ENCODE data around the gene FGD6.

Gene FGD6

DNA sequence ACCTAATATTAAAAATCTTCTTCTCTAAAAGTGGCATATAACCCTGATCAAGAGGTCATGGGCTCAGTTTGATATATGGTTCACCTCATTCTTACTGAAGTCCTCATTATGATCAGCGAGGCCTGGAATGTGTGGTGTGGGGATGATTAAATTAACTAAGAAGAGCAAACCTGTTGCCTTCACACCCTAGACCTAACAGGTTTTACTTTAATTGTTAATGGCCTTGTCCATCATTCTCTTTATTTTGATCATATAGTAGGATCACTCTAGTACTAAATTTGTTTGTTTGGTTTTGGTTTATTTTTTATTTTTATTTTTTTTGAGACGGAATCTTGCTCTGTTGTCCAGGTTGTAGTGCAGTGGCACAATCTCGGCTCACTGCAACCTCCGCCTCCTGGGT lies 43.8 kb upstream of the FGD6 start:
- Histone ChIP-seq H3K4me2 (ENCODE audit: insufficient read depth, low read length, poor library complexity, severe bottlenecking) (no peak overlapping the region), H4K91ac (ENCODE audit: low read depth, low read length, poor library complexity) (no peak overlapping the region), H3K27ac (replicated peaks; ENCODE audit: low read length) (no peak overlapping the region), H3K4me1 (ENCODE audit: control insufficient read depth in 2 of 2, insufficient read depth in 1 of 2, low read depth in 1 of 2, low read length in 2 of 2) (no peaks in the 10 kb centered on the region), H2BK5ac (ENCODE audit: low read length) (no peak overlapping the region), H3K23ac (ENCODE audit: low read depth, low read length, poor library complexity) (no peak overlapping the region), H3K27me3 (ENCODE audit: control insufficient read depth in 3 of 3, insufficient read depth in 3 of 3, low read depth in 1 of 3, low read length in 3 of 3) (no peaks in the 10 kb centered on the region), H4K8ac (ENCODE audit: low read depth, low read length) (no peak overlapping the region), H3K9me3 (replicated peaks in 1 of 2; ENCODE audit: control insufficient read depth in 2 of 2, insufficient read depth in 1 of 2, low read depth in 1 of 2, low read length in 2 of 2) (no peaks in the 10 kb centered on the region), H3K18ac (ENCODE audit: low read length) (no peak overlapping the region), H3K14ac (ENCODE audit: low read length) (no peak overlapping the region), H3K79me1 (ENCODE audit: low read depth, low read length) (no peaks in the 10 kb centered on the region), H3K36me3 (replicated peaks in 1 of 2; ENCODE audit: control insufficient read depth in 2 of 2, insufficient read depth in 2 of 2, low read length in 2 of 2) (peaks cover 7 to 99% of the 10 kb centered on the region in 2 donors), H3K4me3 (ENCODE audit: low read length in 2 of 2) (no peak overlapping the region), H2AFZ (ENCODE audit: low read length) (no peak overlapping the region), H2BK15ac (ENCODE audit: low read length) (no peak overlapping the region), H3K4ac (ENCODE audit: low read length) (no peak overlapping the region), H3K9ac (ENCODE audit: low read depth, low read length, poor library complexity) (no peak overlapping the region), H2BK120ac (ENCODE audit: low read depth, low read length) (no peak overlapping the region), H2BK12ac (ENCODE audit: low read length) (no peak overlapping the region), H2AK5ac (ENCODE audit: low read depth, low read length) (no peak overlapping the region)
- WGBS, 2 donors (ENCODE audit: extremely low coverage in 2 of 2, insufficient read length in 2 of 2, insufficient replicate concordance in 1 of 2), result no CpG with 5 or more reads among the region's 4 CpGs
- no peak for DNase-seq (ENCODE audit: low spot score)

GRCh38 chr12:95259368-95259767 lies 42.1 kb upstream of the FGD6 start:
- Histone ChIP-seq H2BK12ac (ENCODE audit: low read length) (no peak overlapping the region), H3K18ac (ENCODE audit: low read length) (no peak overlapping the region), H3K4me1 (ENCODE audit: control insufficient read depth in 2 of 2, insufficient read depth in 1 of 2, low read depth in 1 of 2, low read length in 2 of 2) (no peaks in the 10 kb centered on the region), H3K14ac (ENCODE audit: low read length) (no peak overlapping the region), H2AFZ (ENCODE audit: low read length) (no peak overlapping the region), H2BK15ac (ENCODE audit: low read length) (no peak overlapping the region), H2BK120ac (ENCODE audit: low read depth, low read length) (no peak overlapping the region), H2AK5ac (ENCODE audit: low read depth, low read length) (no peak overlapping the region), H3K4ac (ENCODE audit: low read length) (no peak overlapping the region), H3K4me2 (ENCODE audit: insufficient read depth, low read length, poor library complexity, severe bottlenecking) (no peak overlapping the region), H3K27me3 (ENCODE audit: control insufficient read depth in 3 of 3, insufficient read depth in 3 of 3, low read depth in 1 of 3, low read length in 3 of 3) (no peaks in the 10 kb centered on the region), H4K91ac (ENCODE audit: low read depth, low read length, poor library complexity) (no peak overlapping the region), H3K27ac (replicated peaks; ENCODE audit: low read length) (no peak overlapping the region), H3K4me3 (ENCODE audit: low read length in 2 of 2) (no peak overlapping the region), H2BK5ac (ENCODE audit: low read length) (no peak overlapping the region), H3K9ac (ENCODE audit: low read depth, low read length, poor library complexity) (no peak overlapping the region), H4K8ac (ENCODE audit: low read depth, low read length) (no peak overlapping the region), H3K23ac (ENCODE audit: low read depth, low read length, poor library complexity) (no peak overlapping the region), H3K36me3 (replicated peaks in 1 of 2; ENCODE audit: control insufficient read depth in 2 of 2, insufficient read depth in 2 of 2, low read length in 2 of 2) (peaks cover 6 to 99% of the 10 kb centered on the region in 2 donors), H3K79me1 (ENCODE audit: low read depth, low read length) (no peaks in the 10 kb centered on the region), H3K9me3 (replicated peaks in 1 of 2; ENCODE audit: control insufficient read depth in 2 of 2, insufficient read depth in 1 of 2, low read depth in 1 of 2, low read length in 2 of 2) (no peaks in the 10 kb centered on the region)
- no CpG with 5 or more reads among the region's 1 CpG for WGBS, 2 donors (ENCODE audit: extremely low coverage in 2 of 2, insufficient read length in 2 of 2, insufficient replicate concordance in 1 of 2)
- no peak for DNase-seq (ENCODE audit: low spot score)

DNA sequence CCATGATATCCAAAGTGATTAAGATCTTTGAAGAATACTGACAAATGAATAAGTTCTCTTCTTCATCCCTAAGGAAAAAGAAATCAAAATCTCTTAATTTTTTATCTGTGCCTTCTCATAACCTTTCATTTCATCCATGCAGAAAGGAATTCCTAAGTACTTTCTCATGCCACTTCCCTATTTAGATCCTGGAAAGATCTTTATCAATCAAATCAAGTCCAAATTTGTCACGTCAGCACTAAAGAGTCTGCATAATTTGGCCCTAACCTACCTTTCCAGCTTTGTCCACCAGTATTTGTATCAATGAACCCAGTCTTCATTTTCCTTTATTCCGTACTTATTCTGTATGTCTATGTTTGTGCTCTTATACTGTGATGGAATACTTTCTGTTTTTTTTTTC lies 41.5 kb upstream of the FGD6 start:
- H2AFZ ChIP-seq (ENCODE audit: low read length), result no peak overlapping the region
- no peak overlapping the region for H3K18ac ChIP-seq (ENCODE audit: low read length)
- H4K8ac ChIP-seq (ENCODE audit: low read depth, low read length), result no peak overlapping the region
- peaks cover 6 to 99% of the 10 kb centered on the region in 2 donors for H3K36me3 ChIP-seq (replicated peaks in 1 of 2; ENCODE audit: control insufficient read depth in 2 of 2, insufficient read depth in 2 of 2, low read length in 2 of 2)
- H3K79me1 ChIP-seq (ENCODE audit: low read depth, low read length), result no peaks in the 10 kb centered on the region
- no peak overlapping the region for H3K27ac ChIP-seq (replicated peaks; ENCODE audit: low read length)
- H3K4ac ChIP-seq (ENCODE audit: low read length), result no peak overlapping the region
- no CpG with 5 or more reads among the region's 2 CpGs for WGBS, 2 donors (ENCODE audit: extremely low coverage in 2 of 2, insufficient read length in 2 of 2, insufficient replicate concordance in 1 of 2)
- no peak overlapping the region for H2BK120ac ChIP-seq (ENCODE audit: low read depth, low read length)
- H4K91ac ChIP-seq (ENCODE audit: low read depth, low read length, poor library complexity), result no peak overlapping the region
- no peak overlapping the region for H3K9ac ChIP-seq (ENCODE audit: low read depth, low read length, poor library complexity)
- no peaks in the 10 kb centered on the region for H3K27me3 ChIP-seq (ENCODE audit: control insufficient read depth in 3 of 3, insufficient read depth in 3 of 3, low read depth in 1 of 3, low read length in 3 of 3)
- no peak overlapping the region for H2BK15ac ChIP-seq (ENCODE audit: low read length)
- H3K14ac ChIP-seq (ENCODE audit: low read length), result no peak overlapping the region
- no peaks in the 10 kb centered on the region for H3K4me1 ChIP-seq (ENCODE audit: control insufficient read depth in 2 of 2, insufficient read depth in 1 of 2, low read depth in 1 of 2, low read length in 2 of 2)
- H3K4me3 ChIP-seq (ENCODE audit: low read length in 2 of 2), result no peak overlapping the region
- DNase-seq (ENCODE audit: low spot score), result no peak
- no peak overlapping the region for H2AK5ac ChIP-seq (ENCODE audit: low read depth, low read length)
- no peak overlapping the region for H3K4me2 ChIP-seq (ENCODE audit: insufficient read depth, low read length, poor library complexity, severe bottlenecking)
- no peak overlapping the region for H2BK12ac ChIP-seq (ENCODE audit: low read length)
- no peak overlapping the region for H2BK5ac ChIP-seq (ENCODE audit: low read length)
- H3K23ac ChIP-seq (ENCODE audit: low read depth, low read length, poor library complexity), result no peak overlapping the region
- no peaks in the 10 kb centered on the region for H3K9me3 ChIP-seq (replicated peaks in 1 of 2; ENCODE audit: control insufficient read depth in 2 of 2, insufficient read depth in 1 of 2, low read depth in 1 of 2, low read length in 2 of 2)

DNA sequence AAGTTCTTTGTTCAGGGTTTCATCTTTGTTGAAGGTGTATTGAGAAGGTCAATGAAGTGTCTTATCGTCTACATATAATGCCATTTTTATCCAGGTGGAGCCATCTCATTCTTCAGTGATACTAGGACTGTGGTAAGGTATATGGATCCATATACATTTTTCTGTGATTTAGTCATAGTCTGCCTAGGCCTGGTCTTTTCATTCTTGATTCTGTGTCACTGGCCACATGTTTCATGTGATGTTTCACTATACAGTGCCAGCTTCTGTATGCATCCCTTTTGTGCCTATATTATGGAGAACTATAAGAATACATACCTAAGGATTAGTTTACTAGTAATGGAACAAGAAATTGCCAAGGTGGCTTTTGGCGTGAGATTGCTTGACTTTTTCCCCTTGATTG lies 40.9 kb upstream of the FGD6 start:
- Histone ChIP-seq H2BK12ac (ENCODE audit: low read length) (no peak overlapping the region), H4K91ac (ENCODE audit: low read depth, low read length, poor library complexity) (no peak overlapping the region), H3K9ac (ENCODE audit: low read depth, low read length, poor library complexity) (no peak overlapping the region), H3K4me2 (ENCODE audit: insufficient read depth, low read length, poor library complexity, severe bottlenecking) (no peak overlapping the region), H2AK5ac (ENCODE audit: low read depth, low read length) (no peak overlapping the region), H2BK120ac (ENCODE audit: low read depth, low read length) (no peak overlapping the region), H3K18ac (ENCODE audit: low read length) (no peak overlapping the region), H3K14ac (ENCODE audit: low read length) (no peak overlapping the region), H4K8ac (ENCODE audit: low read depth, low read length) (no peak overlapping the region), H3K4me3 (ENCODE audit: low read length in 2 of 2) (no peak overlapping the region), H3K4me1 (ENCODE audit: control insufficient read depth in 2 of 2, insufficient read depth in 1 of 2, low read depth in 1 of 2, low read length in 2 of 2) (no peaks in the 10 kb centered on the region), H3K23ac (ENCODE audit: low read depth, low read length, poor library complexity) (no peak overlapping the region), H3K79me1 (ENCODE audit: low read depth, low read length) (no peaks in the 10 kb centered on the region), H3K27me3 (ENCODE audit: control insufficient read depth in 3 of 3, insufficient read depth in 3 of 3, low read depth in 1 of 3, low read length in 3 of 3) (no peaks in the 10 kb centered on the region), H2BK15ac (ENCODE audit: low read length) (no peak overlapping the region), H2AFZ (ENCODE audit: low read length) (no peak overlapping the region), H3K4ac (ENCODE audit: low read length) (no peak overlapping the region), H3K9me3 (replicated peaks in 1 of 2; ENCODE audit: control insufficient read depth in 2 of 2, insufficient read depth in 1 of 2, low read depth in 1 of 2, low read length in 2 of 2) (no peaks in the 10 kb centered on the region), H3K36me3 (replicated peaks in 1 of 2; ENCODE audit: control insufficient read depth in 2 of 2, insufficient read depth in 2 of 2, low read length in 2 of 2) (peaks cover 3 to 99% of the 10 kb centered on the region in 2 donors), H3K27ac (replicated peaks; ENCODE audit: low read length) (no peak overlapping the region), H2BK5ac (ENCODE audit: low read length) (no peak overlapping the region)
- no peak for DNase-seq (ENCODE audit: low spot score)
- WGBS, 2 donors (ENCODE audit: extremely low coverage in 2 of 2, insufficient read length in 2 of 2, insufficient replicate concordance in 1 of 2), result no CpG with 5 or more reads among the region's 2 CpGs

All from neuronal stem cell (in vitro differentiated cells).